Lower lobe of right lung (tissue), 2 donors: ENCODE results near the gene KCNK2. TPM values are rescaled to one million over a fixed set of nuclear protein-coding genes. Genes with fewer than 3 reads are reported as not detected.

Source experiments
- ATAC-seq, 2 donors: fragments of 200-7000 bp; cut with Tn5 transposase; one replicate each; pipeline ENCODE4 v1.9.1; 2020 to 2022; ENCODE audit warnings: mild to moderate bottlenecking in 2 of 2, moderate library complexity in 2 of 2
- DNase-seq: peaks from one replicate; pipeline ENCODE4 v3.0.0-alpha.2; 2020
- H3K27ac ChIP-seq: fragments of 200-600 bp; one replicate; pipeline ENCODE4 v1.8.0; 2022
- H3K27me3 ChIP-seq: fragments of 200-600 bp; one replicate; pipeline ENCODE4 v1.8.0; 2022; ENCODE audit warnings: low read depth
- H3K36me3 ChIP-seq: fragments of 200-600 bp; one replicate; pipeline ENCODE4 v1.8.0; 2022; ENCODE audit warnings: mild to moderate bottlenecking
- H3K4me1 ChIP-seq: fragments of 200-600 bp; one replicate; pipeline ENCODE4 v1.8.0; 2022
- H3K4me3 ChIP-seq: fragments of 200-600 bp; one replicate; pipeline ENCODE4 v1.8.0; 2022; ENCODE audit warnings: mild to moderate bottlenecking
- H3K9me3 ChIP-seq: fragments of 200-600 bp; one replicate; pipeline ENCODE4 v1.8.0; 2022
- intact Hi-C: fragments of 100-400 bp; cut with DNase I; formaldehyde crosslinking; loops from one replicate; pipeline ENCODE4 v1.11.0; 2022
- total RNA-seq: library from RNA; stranded (reverse); fragmentation: NEBNext Ultra II Directional; extraction: Animal tissue kit (Norgen Biotek cat#: 25700); gene quantifications from one replicate; pipeline ENCODE4 v1.2.1, GENCODE V29; 2021
- TF ChIP-seq, protein P1 (sequence below): fragments of 200-600 bp; IDR thresholded peaks from one replicate; pipeline ENCODE4 v1.8.0; 2022; ENCODE audit warnings: antibody characterized with exemption, mild to moderate bottlenecking
- donor health status: DM: no; HTN: yes; CAD: no; lungs with severe emphysema.

The KCNK2 gene
- total RNA-seq, 1 donor from 2014 or later = not detected

- H3K9me3 ChIP-seq = no peaks in the 10 kb centered on the region
- no peaks in the 10 kb centered on the region for H3K36me3 ChIP-seq
- intact Hi-C loops = no loop called here
- H3K27me3 ChIP-seq = no peaks in the 10 kb centered on the region
- H3K4me1 ChIP-seq = no peaks in the 10 kb centered on the region
- no peak for ATAC-seq
- DNase-seq = no peak
- no peak overlapping the region for H3K4me3 ChIP-seq
- H3K27ac ChIP-seq = no peak overlapping the region
- TF ChIP-seq, protein P1, sequence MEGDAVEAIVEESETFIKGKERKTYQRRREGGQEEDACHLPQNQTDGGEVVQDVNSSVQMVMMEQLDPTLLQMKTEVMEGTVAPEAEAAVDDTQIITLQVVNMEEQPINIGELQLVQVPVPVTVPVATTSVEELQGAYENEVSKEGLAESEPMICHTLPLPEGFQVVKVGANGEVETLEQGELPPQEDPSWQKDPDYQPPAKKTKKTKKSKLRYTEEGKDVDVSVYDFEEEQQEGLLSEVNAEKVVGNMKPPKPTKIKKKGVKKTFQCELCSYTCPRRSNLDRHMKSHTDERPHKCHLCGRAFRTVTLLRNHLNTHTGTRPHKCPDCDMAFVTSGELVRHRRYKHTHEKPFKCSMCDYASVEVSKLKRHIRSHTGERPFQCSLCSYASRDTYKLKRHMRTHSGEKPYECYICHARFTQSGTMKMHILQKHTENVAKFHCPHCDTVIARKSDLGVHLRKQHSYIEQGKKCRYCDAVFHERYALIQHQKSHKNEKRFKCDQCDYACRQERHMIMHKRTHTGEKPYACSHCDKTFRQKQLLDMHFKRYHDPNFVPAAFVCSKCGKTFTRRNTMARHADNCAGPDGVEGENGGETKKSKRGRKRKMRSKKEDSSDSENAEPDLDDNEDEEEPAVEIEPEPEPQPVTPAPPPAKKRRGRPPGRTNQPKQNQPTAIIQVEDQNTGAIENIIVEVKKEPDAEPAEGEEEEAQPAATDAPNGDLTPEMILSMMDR = no peak
Measured at GRCh38 chr1:215198021-215198420, 115.5 kb downstream of the KCNK2 start.

GRCh38 chr1:215200121-215200520, 117.6 kb downstream of the KCNK2 start:
- no peaks in the 10 kb centered on the region for H3K27me3 ChIP-seq
- DNase-seq = no peak
- ATAC-seq = no peak

DNA sequence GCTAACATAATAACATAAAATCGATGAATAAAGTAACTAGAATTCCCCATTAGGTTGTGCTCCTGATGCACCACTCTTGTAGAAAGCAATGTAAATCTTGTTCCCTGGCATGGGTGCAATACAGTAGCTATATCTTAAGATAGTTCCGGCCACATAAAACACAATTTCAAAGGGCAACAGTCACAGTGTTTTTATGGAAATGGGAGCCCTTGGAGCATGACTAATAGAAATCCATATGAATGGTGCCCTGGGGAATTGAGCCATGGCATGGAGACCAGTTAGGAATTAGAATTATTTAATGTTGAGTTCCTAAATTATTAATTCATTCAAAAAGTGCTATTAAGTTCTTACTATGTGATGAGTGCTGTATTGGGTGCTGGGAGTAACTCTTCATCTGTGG, 118.7 kb downstream of the KCNK2 start:
- no peaks in the 10 kb centered on the region for H3K27me3 ChIP-seq
- no peaks in the 10 kb centered on the region for H3K4me1 ChIP-seq
- DNase-seq (no peak), ATAC-seq (no peak)
- TF ChIP-seq, protein P1 = no peak
- no peaks in the 10 kb centered on the region for H3K36me3 ChIP-seq
- intact Hi-C loops = no loop called here
- no peak overlapping the region for H3K4me3 ChIP-seq
- H3K9me3 ChIP-seq = no peaks in the 10 kb centered on the region
- H3K27ac ChIP-seq = no peak overlapping the region

More at GRCh38 chr1:215200121-215200520, 117.6 kb downstream of the KCNK2 start:
- Histone ChIP-seq H3K9me3 (no peaks in the 10 kb centered on the region), H3K4me1 (no peaks in the 10 kb centered on the region), H3K27ac (no peak overlapping the region), H3K4me3 (no peak overlapping the region), H3K36me3 (no peaks in the 10 kb centered on the region)
- TF ChIP-seq, protein P1 = no peak
- intact Hi-C loops = no loop called here

DNA sequence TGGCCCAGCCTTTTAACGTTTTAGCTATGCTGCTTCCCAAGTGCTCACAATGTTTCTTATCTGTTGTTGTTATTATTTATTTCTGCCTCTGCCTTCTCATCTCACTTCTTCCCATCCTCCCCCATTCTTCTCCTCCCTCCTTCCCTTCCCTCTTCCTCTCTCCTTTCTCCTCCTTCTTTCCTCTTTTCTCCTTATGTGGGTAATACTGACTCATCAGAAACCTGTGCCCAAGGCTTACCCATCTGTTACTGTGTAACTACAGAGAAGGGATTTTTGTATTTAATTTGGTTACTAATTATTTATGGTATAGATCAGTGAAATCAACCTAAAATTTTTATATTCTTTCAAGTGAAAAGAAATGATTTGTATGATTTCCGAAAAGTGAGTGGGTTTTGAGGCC, 120.3 kb downstream of the KCNK2 start:
- Histone ChIP-seq H3K9me3 (no peaks in the 10 kb centered on the region), H3K4me3 (no peak overlapping the region), H3K36me3 (no peaks in the 10 kb centered on the region), H3K4me1 (no peaks in the 10 kb centered on the region), H3K27me3 (no peaks in the 10 kb centered on the region), H3K27ac (no peak overlapping the region)
- TF ChIP-seq, protein P1 = no peak
- intact Hi-C loops = no loop called here
- DNase-seq (no peak), ATAC-seq (no peak)

- no peak for ATAC-seq
- H3K4me3 ChIP-seq = no peak overlapping the region
- H3K4me1 ChIP-seq = no peaks in the 10 kb centered on the region
- no peaks in the 10 kb centered on the region for H3K9me3 ChIP-seq
- no peaks in the 10 kb centered on the region for H3K27me3 ChIP-seq
- H3K27ac ChIP-seq = no peak overlapping the region
- TF ChIP-seq, protein P1 = no peak
- no peaks in the 10 kb centered on the region for H3K36me3 ChIP-seq
- DNase-seq = no peak
- intact Hi-C loops = no loop called here
Measured at GRCh38 chr1:215210167-215210566, 127.6 kb downstream of the KCNK2 start.

GRCh38 chr1:215215846-215216245, 133.3 kb downstream of the KCNK2 start:
- no peaks in the 10 kb centered on the region for H3K9me3 ChIP-seq
- ATAC-seq (no peak), DNase-seq (no peak)
- no peak overlapping the region for H3K27ac ChIP-seq
- H3K4me3 ChIP-seq = no peak overlapping the region
- H3K36me3 ChIP-seq = no peaks in the 10 kb centered on the region
- H3K4me1 ChIP-seq = no peaks in the 10 kb centered on the region
- no peaks in the 10 kb centered on the region for H3K27me3 ChIP-seq
- TF ChIP-seq, protein P1 = no peak
- intact Hi-C loops = no loop called here
